Measurements from ENCODE around the gene KIF12.

KIF12 gene

GRCh38 chr9:114123031-114123977, 24.2 kb upstream of the KIF12 start:
- DNase-seq = no peak

- DNase-seq = no peak
Observed at GRCh38 chr9:114122136-114123027, 23.3 kb upstream of the KIF12 start.

- DNase-seq = no peak
Observed at GRCh38 chr9:114121227-114122135, 22.4 kb upstream of the KIF12 start.

GRCh38 chr9:114120192-114121014, 21.3 kb upstream of the KIF12 start:
- DNase-seq = no peak

GRCh38 chr9:114119242-114120191, 20.4 kb upstream of the KIF12 start:
- no peak for DNase-seq

GRCh38 chr9:114117996-114118830, 19.1 kb upstream of the KIF12 start:
- no peak for DNase-seq

GRCh38 chr9:114117614-114117995, 18.5 kb upstream of the KIF12 start:
- no peak for DNase-seq

- DNase-seq = no peak
Observed at GRCh38 chr9:114116126-114116747, 17.1 kb upstream of the KIF12 start.

GRCh38 chr9:114115654-114116125, 16.6 kb upstream of the KIF12 start:
- DNase-seq = no peak

- no peak for DNase-seq
Observed at GRCh38 chr9:114114364-114114763, 15.3 kb upstream of the KIF12 start.

GRCh38 chr9:114112778-114113584, 13.9 kb upstream of the KIF12 start:
- no peak for DNase-seq

- no peak for DNase-seq
Observed at GRCh38 chr9:114112325-114112724, 13.2 kb upstream of the KIF12 start.

- DNase-seq = no peak
Observed at GRCh38 chr9:114110180-114110579, 11.1 kb upstream of the KIF12 start.

GRCh38 chr9:114109124-114109523, 10.0 kb upstream of the KIF12 start:
- no peak for DNase-seq

- peak; percentile 62 for DNase-seq
Observed at GRCh38 chr9:114108016-114108833, 9.1 kb upstream of the KIF12 start.

GRCh38 chr9:114107286-114108001, 8.4 kb upstream of the KIF12 start:
- DNase-seq = no peak

Measured in stimulated activated CD4-positive, alpha-beta T cell treated with anti-CD3 and anti-CD28 coated beads, Interleukin-12 subunit alpha, Interleukin-12 subunit beta, amount 100 ng/mL, for 4 hours (primary cell).